HEK293 (cell line): ENCODE results near the gene PER1.

Source experiments
- CTCF ChIA-PET: fragments of 350-600 bp; formaldehyde crosslinking; extraction: SDS; loops from one replicate; lab custom pipeline; 2021; ENCODE audit warnings: antibody characterized with exemption; lab: Yijun Ruan, JAX
- POLR2A ChIA-PET: fragments of 300-600 bp; formaldehyde crosslinking; extraction: SDS; loops from one replicate; lab custom pipeline; 2020; ENCODE audit warnings: antibody characterized with exemption, inconsistent platforms; lab: Yijun Ruan, JAX
- H3K27ac ChIP-seq: fragments of 200-500 bp; sonication (Bioruptor generic); 2 replicates; pipeline ENCODE4 v1.5.1; 2014; ENCODE audit warnings: low read depth, low read length, control low read depth, inconsistent platforms; ENCODE audit errors: extremely low read depth
- H3K36me3 ChIP-seq, 2 experiments: fragments of 200-500 bp in 1 of 2; sonication (Bioruptor generic) in 1 of 2; 1 replicate in 1 of 2; 2 replicates in 1 of 2; pipeline ENCODE4 v1.5.1; 2014 to 2017; ENCODE audit warnings: inconsistent platforms in 2 of 2, low read length in 2 of 2; ENCODE audit not compliant: control insufficient read depth in 2 of 2, insufficient read depth in 1 of 2
- H3K4me1 ChIP-seq: fragments of 200-500 bp; sonication (Bioruptor generic); 2 replicates; pipeline ENCODE4 v1.5.1; 2014; ENCODE audit warnings: mild to moderate bottlenecking, low read length, inconsistent platforms; ENCODE audit not compliant: control insufficient read depth, insufficient read depth
- H3K4me3 ChIP-seq: 2 replicates; pipeline ENCODE4 v1.5.1; 2011; ENCODE audit warnings: low read depth, mild to moderate bottlenecking, control low read depth, low read length, moderate library complexity
- H3K9me3 ChIP-seq: fragments of 200-500 bp; sonication (Bioruptor generic); 2 replicates; pipeline ENCODE4 v1.5.1; 2014; ENCODE audit warnings: low read depth, low read length, inconsistent platforms; ENCODE audit not compliant: control insufficient read depth, insufficient read depth
- GLIS2 ChIP-seq: fragments of 450-650 bp; formaldehyde crosslinking; IDR thresholded peaks from 2 replicates; pipeline ENCODE4 v1.5.1; 2016; ENCODE audit warnings: missing biosample characterization, missing genetic modification characterization
- KLF1 ChIP-seq: fragments of 450-650 bp; formaldehyde crosslinking; IDR thresholded peaks from 2 replicates; pipeline ENCODE4 v1.5.1; 2016; ENCODE audit warnings: missing biosample characterization, missing genetic modification characterization
- KLF17 ChIP-seq: fragments of 450-650 bp; formaldehyde crosslinking; IDR thresholded peaks from 2 replicates; pipeline ENCODE4 v1.5.1; 2016; ENCODE audit warnings: missing biosample characterization, missing genetic modification characterization
- MEIS1 ChIP-seq: sonication (generic); formaldehyde crosslinking; IDR thresholded peaks from 2 replicates; pipeline ENCODE4 v1.8.1; 2022; ENCODE audit warnings: missing genetic modification reagents, mild to moderate bottlenecking, borderline replicate concordance
- OSR2 ChIP-seq: fragments of 450-650 bp; formaldehyde crosslinking; IDR thresholded peaks from 2 replicates; pipeline ENCODE4 v1.5.1; 2016; ENCODE audit warnings: missing biosample characterization, missing genetic modification characterization
- ZBTB7A ChIP-seq: fragments of 450-650 bp; formaldehyde crosslinking; IDR thresholded peaks from 2 replicates; pipeline ENCODE4 v1.5.1; 2016; ENCODE audit warnings: low read depth, missing biosample characterization, missing genetic modification characterization
- ZFP3 ChIP-seq: fragments of 450-650 bp; formaldehyde crosslinking; IDR thresholded peaks from 2 replicates; pipeline ENCODE4 v1.5.1; 2016; ENCODE audit warnings: low read depth, missing biosample characterization, missing genetic modification characterization
- ZFP37 ChIP-seq: fragments of 450-650 bp; formaldehyde crosslinking; IDR thresholded peaks from 2 replicates; pipeline ENCODE4 v1.5.1; 2016; ENCODE audit warnings: missing biosample characterization, missing genetic modification characterization
- ZNF140 ChIP-seq: fragments of 450-650 bp; formaldehyde crosslinking; IDR thresholded peaks from 2 replicates; pipeline ENCODE4 v1.5.1; 2016; ENCODE audit warnings: missing biosample characterization, missing genetic modification characterization
- ZNF146 ChIP-seq: fragments of 450-650 bp; formaldehyde crosslinking; IDR thresholded peaks from 2 replicates; pipeline ENCODE4 v1.5.1; 2016; ENCODE audit warnings: missing biosample characterization, missing genetic modification characterization
- ZNF202 ChIP-seq: fragments of 450-650 bp; formaldehyde crosslinking; IDR thresholded peaks from 2 replicates; pipeline ENCODE4 v1.5.1; 2016; ENCODE audit warnings: missing biosample characterization, missing genetic modification characterization, borderline replicate concordance
- ZNF248 ChIP-seq: fragments of 450-650 bp; formaldehyde crosslinking; IDR thresholded peaks from 2 replicates; pipeline ENCODE4 v1.5.1; 2017; ENCODE audit warnings: missing biosample characterization, missing genetic modification characterization
- ZNF510 ChIP-seq: fragments of 450-650 bp; formaldehyde crosslinking; IDR thresholded peaks from 2 replicates; pipeline ENCODE4 v1.5.1; 2018; ENCODE audit warnings: mild to moderate bottlenecking, missing genetic modification characterization, missing biosample characterization; ENCODE audit not compliant: insufficient replicate concordance
- ZNF548 ChIP-seq: fragments of 450-650 bp; formaldehyde crosslinking; IDR thresholded peaks from 2 replicates; pipeline ENCODE4 v1.5.1; 2016; ENCODE audit warnings: missing biosample characterization, missing genetic modification characterization
- ZNF596 ChIP-seq: fragments of 450-650 bp; IDR thresholded peaks from 2 replicates; pipeline ENCODE4 v1.5.0; 2018; ENCODE audit warnings: missing biosample characterization, mild to moderate bottlenecking, missing genetic modification characterization, moderate library complexity
- ZNF776 ChIP-seq: fragments of 450-650 bp; formaldehyde crosslinking; IDR thresholded peaks from 2 replicates; pipeline ENCODE4 v1.5.0; 2017; ENCODE audit warnings: missing biosample characterization, missing genetic modification characterization, borderline replicate concordance
- ZNF792 ChIP-seq: fragments of 450-650 bp; formaldehyde crosslinking; IDR thresholded peaks from 2 replicates; pipeline ENCODE4 v1.5.1; 2016; ENCODE audit warnings: missing biosample characterization, missing genetic modification characterization
- ZSCAN30 ChIP-seq: fragments of 450-650 bp; IDR thresholded peaks from 2 replicates; pipeline ENCODE4 v1.5.1; 2018; ENCODE audit warnings: missing biosample characterization, mild to moderate bottlenecking, missing genetic modification characterization, moderate library complexity
- TF ChIP-seq, protein P1 (sequence below): fragments of 450-650 bp; formaldehyde crosslinking; IDR thresholded peaks from 2 replicates; pipeline ENCODE4 v1.5.1; 2016; ENCODE audit warnings: missing biosample characterization, missing genetic modification characterization, borderline replicate concordance
- TF ChIP-seq, protein P2 (sequence below): fragments of 450-650 bp; formaldehyde crosslinking; IDR thresholded peaks from 2 replicates; pipeline ENCODE4 v1.5.1; 2016; ENCODE audit warnings: missing biosample characterization, missing genetic modification characterization

PER1 gene

GRCh38 chr17:8121681-8122421 is 30.4 kb downstream of the PER1 start (continued):
- TF ChIP-seq ZFP3: no peak
- TF ChIP-seq ZNF248 (tag by site-specific recombination): no peak
- peak; percentile 36; the same call in 1 of the 2 replicates for TF ChIP-seq ZBTB7A (tag by site-specific recombination)
- TF ChIP-seq ZNF548 (tag by site-specific recombination): no peak
- TF ChIP-seq, protein P1, sequence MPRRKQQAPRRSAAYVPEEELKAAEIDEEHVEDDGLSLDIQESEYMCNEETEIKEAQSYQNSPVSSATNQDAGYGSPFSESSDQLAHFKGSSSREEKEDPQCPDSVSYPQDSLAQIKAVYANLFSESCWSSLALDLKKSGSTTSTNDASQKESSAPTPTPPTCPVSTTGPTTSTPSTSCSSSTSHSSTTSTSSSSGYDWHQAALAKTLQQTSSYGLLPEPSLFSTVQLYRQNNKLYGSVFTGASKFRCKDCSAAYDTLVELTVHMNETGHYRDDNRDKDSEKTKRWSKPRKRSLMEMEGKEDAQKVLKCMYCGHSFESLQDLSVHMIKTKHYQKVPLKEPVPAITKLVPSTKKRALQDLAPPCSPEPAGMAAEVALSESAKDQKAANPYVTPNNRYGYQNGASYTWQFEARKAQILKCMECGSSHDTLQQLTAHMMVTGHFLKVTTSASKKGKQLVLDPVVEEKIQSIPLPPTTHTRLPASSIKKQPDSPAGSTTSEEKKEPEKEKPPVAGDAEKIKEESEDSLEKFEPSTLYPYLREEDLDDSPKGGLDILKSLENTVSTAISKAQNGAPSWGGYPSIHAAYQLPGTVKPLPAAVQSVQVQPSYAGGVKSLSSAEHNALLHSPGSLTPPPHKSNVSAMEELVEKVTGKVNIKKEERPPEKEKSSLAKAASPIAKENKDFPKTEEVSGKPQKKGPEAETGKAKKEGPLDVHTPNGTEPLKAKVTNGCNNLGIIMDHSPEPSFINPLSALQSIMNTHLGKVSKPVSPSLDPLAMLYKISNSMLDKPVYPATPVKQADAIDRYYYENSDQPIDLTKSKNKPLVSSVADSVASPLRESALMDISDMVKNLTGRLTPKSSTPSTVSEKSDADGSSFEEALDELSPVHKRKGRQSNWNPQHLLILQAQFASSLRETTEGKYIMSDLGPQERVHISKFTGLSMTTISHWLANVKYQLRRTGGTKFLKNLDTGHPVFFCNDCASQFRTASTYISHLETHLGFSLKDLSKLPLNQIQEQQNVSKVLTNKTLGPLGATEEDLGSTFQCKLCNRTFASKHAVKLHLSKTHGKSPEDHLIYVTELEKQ (tag by site-specific recombination): no peak
- TF ChIP-seq ZNF140 (tag by site-specific recombination): no peak
- no peak for TF ChIP-seq ZNF202 (tag by site-specific recombination)
- TF ChIP-seq KLF17: no peak
- no peak for TF ChIP-seq ZNF776 (tag by site-specific recombination)
- no peak for TF ChIP-seq ZNF596 (tag by site-specific recombination)
- peak; percentile 94 for TF ChIP-seq GLIS2 (tag by site-specific recombination)
- peak; percentile 83 for TF ChIP-seq KLF1 (tag by site-specific recombination)
- TF ChIP-seq, protein P2, sequence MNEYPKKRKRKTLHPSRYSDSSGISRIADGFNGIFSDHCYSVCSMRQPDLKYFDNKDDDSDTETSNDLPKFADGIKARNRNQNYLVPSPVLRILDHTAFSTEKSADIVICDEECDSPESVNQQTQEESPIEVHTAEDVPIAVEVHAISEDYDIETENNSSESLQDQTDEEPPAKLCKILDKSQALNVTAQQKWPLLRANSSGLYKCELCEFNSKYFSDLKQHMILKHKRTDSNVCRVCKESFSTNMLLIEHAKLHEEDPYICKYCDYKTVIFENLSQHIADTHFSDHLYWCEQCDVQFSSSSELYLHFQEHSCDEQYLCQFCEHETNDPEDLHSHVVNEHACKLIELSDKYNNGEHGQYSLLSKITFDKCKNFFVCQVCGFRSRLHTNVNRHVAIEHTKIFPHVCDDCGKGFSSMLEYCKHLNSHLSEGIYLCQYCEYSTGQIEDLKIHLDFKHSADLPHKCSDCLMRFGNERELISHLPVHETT: no peak
- TF ChIP-seq ZFP37 (tag by site-specific recombination): no peak
- TF ChIP-seq MEIS1 (CRISPR knock-in tag): no peak
- no peak for TF ChIP-seq ZNF146 (tag by site-specific recombination)
- peak; percentile 41; the same call in 1 of the 2 replicates for TF ChIP-seq ZSCAN30
- TF ChIP-seq OSR2 (tag by site-specific recombination): peak; percentile 14; the same call in 1 of the 2 replicates
- no peak for TF ChIP-seq ZNF510 (tag by site-specific recombination)

- H3K9me3 ChIP-seq: no peaks in the 10 kb centered on the region
- peak overlapping the region; percentile 32; the same call in 1 of the 2 replicates for H3K27ac ChIP-seq
- peaks cover 11% of the 10 kb centered on the region for H3K4me1 ChIP-seq
- CTCF ChIA-PET: interaction anchor here (0.6 to 4.1 kb wide), 5 partner anchors 17 to 665 kb away, joined by 3 to 33 read pairs (median 3); no protein-coding TSS in a partner anchor
- H3K36me3 ChIP-seq: no peaks in the 10 kb centered on the region
- H3K4me3 ChIP-seq: peak overlapping the region; percentile 70
- POLR2A ChIA-PET: interaction anchor here (1.0 to 1.2 kb wide), 2 partner anchors 89 to 101 kb away, joined by 5 read pairs; partner anchors contain the start of gene AURKB
- TF ChIP-seq KLF1 (tag by site-specific recombination) (no peak), ZNF792 (tag by site-specific recombination) (no peak)
Measured at GRCh38 chr17:8121407-8121680, 30.9 kb downstream of the PER1 start.
